Activated CD8-positive, alpha-beta memory T cell treated with anti-CD3 and anti-CD28 coated beads, Interleukin-2, amount 50 U/mL, for 1 hour (primary cell): ENCODE measurements around the gene SIRPA.

Experiments used
- DNase-seq: peaks from one replicate; pipeline ENCODE4 v3.0.0-alpha.2; 2020; ENCODE audit errors: extremely low read depth

The SIRPA gene

GRCh38 chr20:1932971-1933370 lies 37.8 kb downstream of the SIRPA start:
- no peak for DNase-seq

DNA sequence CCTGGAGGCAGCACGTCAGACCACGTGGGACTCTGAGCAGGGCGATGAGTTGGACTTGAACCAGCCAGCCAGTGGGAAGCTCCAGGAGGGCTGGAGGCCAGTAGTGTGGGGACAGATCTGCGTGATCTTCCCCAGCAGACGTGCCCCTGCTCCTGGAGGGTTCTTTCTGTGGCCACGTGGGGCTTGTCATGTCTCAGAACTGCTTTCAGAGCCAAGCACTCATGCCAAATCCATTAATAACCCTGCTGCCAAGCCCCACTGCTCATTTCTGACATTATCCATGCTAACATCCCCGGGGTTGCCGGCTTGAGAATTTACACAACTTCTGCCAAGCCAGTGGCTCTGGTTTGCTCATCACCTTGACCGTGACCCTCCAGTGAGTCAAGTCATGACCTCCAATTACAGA lies 38.3 kb downstream of the SIRPA start:
- no peak for DNase-seq

GRCh38 chr20:1934156-1934555 lies 38.9 kb downstream of the SIRPA start:
- no peak for DNase-seq

DNA sequence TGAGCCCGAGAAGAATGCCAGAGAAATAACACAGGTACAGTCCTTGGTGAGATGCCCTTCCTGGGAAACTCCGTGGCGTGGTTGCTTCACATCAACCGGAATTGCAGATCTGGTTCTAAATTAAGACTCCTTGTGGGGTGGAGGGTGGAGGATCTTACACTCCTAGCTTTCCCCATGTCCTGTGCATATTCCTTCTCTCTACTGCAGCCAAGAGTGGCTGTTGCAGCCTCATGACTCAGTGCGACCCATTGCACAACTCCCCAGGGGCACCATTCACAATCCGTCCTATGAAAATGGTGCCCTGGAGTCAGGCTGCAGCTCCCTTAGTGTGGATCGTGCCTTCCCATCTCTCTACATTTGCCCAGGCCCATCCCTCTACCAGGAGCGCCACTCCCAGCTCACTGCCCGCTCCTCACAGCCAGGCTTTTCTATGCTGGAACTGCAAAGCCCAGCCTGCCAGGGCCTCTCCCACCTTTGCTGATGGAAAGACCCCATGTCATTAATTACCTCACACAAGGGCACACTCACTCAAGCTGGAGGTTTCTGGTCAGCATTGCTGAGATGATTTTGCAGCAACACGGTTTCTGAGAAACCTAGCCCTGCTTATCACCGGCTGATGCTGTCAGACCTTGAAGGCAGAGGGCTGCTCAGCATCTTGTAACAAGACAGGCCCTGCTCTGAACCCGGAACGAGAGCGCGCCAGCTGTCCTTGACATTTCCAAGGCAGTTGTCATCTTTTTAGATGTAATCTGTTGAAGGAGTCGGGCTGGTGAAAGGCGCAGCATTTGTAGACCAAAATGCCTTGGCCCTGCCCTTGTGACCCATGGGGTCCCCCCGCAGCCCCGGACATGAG lies 39.7 kb downstream of the SIRPA start:
- DNase-seq: no peak

- DNase-seq: no peak
These were observed 40.6 kb downstream of the SIRPA start for GRCh38 chr20:1935696-1936366.

DNA sequence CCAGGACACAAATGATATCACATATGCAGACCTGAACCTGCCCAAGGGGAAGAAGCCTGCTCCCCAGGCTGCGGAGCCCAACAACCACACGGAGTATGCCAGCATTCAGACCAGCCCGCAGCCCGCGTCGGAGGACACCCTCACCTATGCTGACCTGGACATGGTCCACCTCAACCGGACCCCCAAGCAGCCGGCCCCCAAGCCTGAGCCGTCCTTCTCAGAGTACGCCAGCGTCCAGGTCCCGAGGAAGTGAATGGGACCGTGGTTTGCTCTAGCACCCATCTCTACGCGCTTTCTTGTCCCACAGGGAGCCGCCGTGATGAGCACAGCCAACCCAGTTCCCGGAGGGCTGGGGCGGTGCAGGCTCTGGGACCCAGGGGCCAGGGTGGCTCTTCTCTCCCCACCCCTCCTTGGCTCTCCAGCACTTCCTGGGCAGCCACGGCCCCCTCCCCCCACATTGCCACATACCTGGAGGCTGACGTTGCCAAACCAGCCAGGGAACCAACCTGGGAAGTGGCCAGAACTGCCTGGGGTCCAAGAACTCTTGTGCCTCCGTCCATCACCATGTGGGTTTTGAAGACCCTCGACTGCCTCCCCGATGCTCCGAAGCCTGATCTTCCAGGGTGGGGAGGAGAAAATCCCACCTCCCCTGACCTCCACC lies 42.2 kb downstream of the SIRPA start:
- no peak for DNase-seq

DNA sequence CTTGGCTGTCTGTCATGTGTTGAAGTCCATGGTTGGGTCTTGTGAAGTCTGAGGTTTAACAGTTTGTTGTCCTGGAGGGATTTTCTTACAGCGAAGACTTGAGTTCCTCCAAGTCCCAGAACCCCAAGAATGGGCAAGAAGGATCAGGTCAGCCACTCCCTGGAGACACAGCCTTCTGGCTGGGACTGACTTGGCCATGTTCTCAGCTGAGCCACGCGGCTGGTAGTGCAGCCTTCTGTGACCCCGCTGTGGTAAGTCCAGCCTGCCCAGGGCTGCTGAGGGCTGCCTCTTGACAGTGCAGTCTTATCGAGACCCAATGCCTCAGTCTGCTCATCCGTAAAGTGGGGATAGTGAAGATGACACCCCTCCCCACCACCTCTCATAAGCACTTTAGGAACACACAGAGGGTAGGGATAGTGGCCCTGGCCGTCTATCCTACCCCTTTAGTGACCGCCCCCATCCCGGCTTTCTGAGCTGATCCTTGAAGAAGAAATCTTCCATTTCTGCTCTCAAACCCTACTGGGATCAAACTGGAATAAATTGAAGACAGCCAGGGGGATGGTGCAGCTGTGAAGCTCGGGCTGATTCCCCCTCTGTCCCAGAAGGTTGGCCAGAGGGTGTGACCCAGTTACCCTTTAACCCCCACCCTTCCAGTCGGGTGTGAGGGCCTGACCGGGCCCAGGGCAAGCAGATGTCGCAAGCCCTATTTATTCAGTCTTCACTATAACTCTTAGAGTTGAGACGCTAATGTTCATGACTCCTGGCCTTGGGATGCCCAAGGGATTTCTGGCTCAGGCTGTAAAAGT lies 43.5 kb downstream of the SIRPA start:
- DNase-seq: no peak

- no peak for DNase-seq
These were observed 44.0 kb downstream of the SIRPA start for GRCh38 chr20:1939270-1939595.

- no peak for DNase-seq
These were observed 45.4 kb downstream of the SIRPA start for GRCh38 chr20:1940581-1940980.

- DNase-seq: no peak
These were observed 46.0 kb downstream of the SIRPA start for GRCh38 chr20:1941226-1941625.

GRCh38 chr20:1942061-1942460 lies 46.9 kb downstream of the SIRPA start:
- no peak for DNase-seq

DNA sequence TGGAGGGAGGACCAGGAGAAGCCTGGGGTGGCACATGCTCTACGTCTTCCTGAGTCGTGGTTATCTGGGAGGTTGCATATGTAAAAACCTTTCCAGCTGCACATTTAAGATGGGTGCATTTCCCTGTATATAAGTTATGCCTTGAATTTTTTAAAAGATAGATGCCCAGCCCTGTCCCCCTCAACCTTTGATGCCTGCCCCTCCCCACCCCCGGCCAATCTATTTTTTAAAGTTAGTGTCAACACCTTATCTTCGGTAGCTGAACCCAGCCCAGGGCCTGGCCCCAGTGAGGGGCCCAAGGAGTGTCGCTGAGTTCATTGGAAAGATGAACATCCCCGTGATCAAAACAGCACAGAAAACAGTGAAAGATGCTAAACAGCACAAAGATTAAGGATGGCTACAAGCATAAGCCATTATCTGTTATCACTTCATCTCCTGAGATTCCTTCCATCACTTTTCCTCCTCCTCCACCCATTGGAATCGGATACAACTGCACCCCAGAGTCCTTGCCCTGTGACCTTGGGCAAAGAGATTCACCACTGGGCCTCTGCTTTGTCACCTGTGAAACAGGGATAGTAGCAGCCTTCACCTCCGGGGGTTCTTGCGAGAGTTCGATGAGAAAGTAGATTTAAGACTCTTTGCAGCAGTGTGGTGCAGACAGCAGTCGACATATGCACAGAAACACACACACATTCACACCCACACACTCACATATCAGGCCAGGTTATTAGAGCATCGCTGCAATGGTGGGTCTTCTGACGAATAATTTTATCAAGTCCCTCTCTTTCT lies 47.5 kb downstream of the SIRPA start:
- DNase-seq: no peak

DNA sequence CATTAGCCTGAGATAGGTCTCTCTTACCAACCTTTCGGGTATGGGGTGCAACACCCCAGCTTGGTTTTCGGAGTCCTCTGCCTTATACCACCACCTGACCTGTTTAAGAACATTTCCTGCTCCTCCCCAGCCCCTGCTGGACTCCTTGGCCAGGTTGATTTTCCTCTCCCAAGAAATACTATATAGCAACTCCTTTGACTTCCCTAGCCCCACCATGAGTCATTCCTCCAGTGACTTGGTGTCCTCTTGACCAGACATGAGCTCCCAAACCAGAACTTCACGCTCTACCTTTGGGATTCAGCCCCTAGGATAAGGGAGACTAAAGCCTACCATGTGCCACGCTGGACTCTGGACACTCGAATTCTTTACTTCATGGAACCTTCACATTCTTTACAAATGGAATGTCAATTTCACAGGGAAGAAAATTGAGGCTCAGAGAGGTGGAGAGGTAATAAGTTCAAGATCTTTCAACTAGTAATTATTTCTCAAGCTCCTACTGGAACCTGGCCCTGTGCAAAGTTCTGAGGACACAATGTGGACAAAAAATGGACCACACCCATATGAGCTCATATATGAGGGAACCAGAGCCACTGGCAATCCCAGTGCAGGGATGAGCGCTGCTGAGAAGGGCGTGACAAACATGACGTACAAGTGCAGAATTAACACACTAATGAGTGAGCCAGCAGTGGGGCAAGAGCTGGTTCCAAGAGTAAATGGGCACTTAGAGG lies 48.2 kb downstream of the SIRPA start:
- no peak for DNase-seq

- no peak for DNase-seq
These were observed 49.3 kb downstream of the SIRPA start for GRCh38 chr20:1944345-1945091.

GRCh38 chr20:1945134-1945618 lies 50.0 kb downstream of the SIRPA start:
- DNase-seq: no peak

DNA sequence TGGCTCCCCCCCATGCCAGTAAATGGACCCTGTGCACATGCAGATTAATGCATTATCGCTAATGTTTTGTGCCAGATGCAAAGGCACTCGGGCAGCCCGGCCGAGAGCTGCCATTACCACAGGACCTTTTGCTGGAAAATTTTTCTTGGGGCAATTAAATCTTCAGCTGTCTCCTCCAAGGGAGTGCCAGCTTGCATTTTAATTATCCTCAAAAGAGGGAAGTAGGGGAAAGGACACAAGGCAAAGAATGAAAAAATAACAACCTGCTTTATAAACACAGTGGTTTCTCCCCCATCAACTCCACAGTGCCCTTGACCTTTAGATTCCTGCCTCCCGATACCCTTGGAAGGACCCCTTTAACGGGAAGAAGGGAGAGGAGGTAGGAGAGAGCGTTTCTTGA lies 50.5 kb downstream of the SIRPA start:
- DNase-seq: no peak

DNA sequence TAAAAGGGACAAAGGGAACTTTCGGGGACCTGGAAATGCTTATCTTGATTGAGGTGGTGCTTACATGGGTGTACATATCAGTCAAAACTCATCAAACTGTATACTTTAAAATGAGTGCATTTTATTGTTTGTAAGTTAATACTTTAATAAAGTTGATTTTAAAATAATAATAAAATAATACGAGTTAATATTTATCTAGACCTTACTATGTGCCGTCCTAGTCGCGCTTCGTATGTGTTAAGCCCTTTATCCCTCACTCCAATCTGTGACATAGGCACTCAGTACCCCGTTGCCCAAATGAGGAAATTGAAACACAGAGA lies 51.2 kb downstream of the SIRPA start:
- DNase-seq: no peak

GRCh38 chr20:1946762-1947534 lies 51.7 kb downstream of the SIRPA start:
- DNase-seq: no peak

DNA sequence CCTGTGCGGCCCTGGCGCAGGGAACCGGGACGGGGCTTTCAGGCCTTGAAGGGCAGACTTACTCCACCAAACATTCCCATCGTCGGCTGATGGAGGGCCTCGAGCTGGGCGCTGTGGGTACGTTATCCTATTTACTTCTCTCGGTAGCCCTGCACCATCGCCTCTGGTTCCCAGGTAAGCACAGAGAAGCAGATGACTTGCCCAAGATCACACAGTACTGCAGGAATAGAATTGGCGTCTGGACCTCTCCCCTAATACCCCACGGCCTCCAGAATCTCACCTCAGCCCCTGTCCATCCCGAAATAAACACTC lies 52.3 kb downstream of the SIRPA start:
- no peak for DNase-seq
